Activated naive CD8-positive, alpha-beta T cell treated with anti-CD3 and anti-CD28 coated beads for 36 hours (primary cell): ENCODE data around the gene SLC35G6. TPM values are rescaled to one million over a fixed set of nuclear protein-coding genes. Genes with fewer than 3 reads are reported as not detected.
A peak's percentile ranks its signal among the peaks of the same experiment; 100 is the strongest.
"Not testable (repeated sequence)": the region's sequence is repeated elsewhere in the genome, so short reads cannot be mapped to it uniquely, and the experiment has no call there.

Experiments used
- DNase-seq: peaks from one replicate; pipeline ENCODE4 v3.0.0; 2021
- H3K27ac Mint-ChIP-seq: one replicate; pipeline ENCODE4 v1.8.0; 2022; ENCODE audit warnings: mild to moderate bottlenecking, moderate library complexity, mixed read lengths
- H3K27me3 Mint-ChIP-seq: one replicate; pipeline ENCODE4 v1.8.0; 2022; ENCODE audit warnings: mild to moderate bottlenecking, mixed read lengths
- H3K36me3 Mint-ChIP-seq: one replicate; pipeline ENCODE4 v1.8.0; 2021; ENCODE audit warnings: mild to moderate bottlenecking, mixed read lengths
- H3K4me1 Mint-ChIP-seq: one replicate; pipeline ENCODE4 v1.8.0; 2021; ENCODE audit warnings: mixed read lengths
- H3K4me3 Mint-ChIP-seq: one replicate; pipeline ENCODE4 v1.8.0; 2022; ENCODE audit warnings: mild to moderate bottlenecking, moderate library complexity, mixed read lengths
- H3K9me3 Mint-ChIP-seq: one replicate; pipeline ENCODE4 v1.8.0; 2022; ENCODE audit warnings: mixed read lengths
- total RNA-seq, 2 experiments: library from RNA; stranded (reverse); gene quantifications; one replicate each; pipeline ENCODE4 v1.2.3, GENCODE V29; 2021

The SLC35G6 gene
- not detected for total RNA-seq

DNA sequence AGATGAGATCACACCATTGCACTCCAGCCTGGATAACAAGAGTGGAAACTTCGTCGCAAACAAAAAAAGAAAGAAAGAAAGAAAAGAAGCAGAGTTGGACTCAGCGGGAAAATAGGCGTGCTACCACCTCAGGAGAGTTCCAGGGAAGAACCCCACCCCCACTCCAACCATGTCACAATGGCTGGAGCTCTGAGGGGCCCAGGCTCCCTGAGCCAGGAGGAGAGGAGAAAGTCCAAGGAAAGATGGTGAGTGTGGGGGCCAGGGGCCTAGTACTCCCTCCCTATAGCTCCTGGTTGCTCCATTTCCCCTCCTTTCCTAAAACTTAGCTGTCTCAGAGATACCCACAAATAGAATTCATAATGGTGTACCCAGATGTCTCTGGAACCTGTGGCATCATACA is at the start of gene SLC35G6:
Gene SLC35G6 (plus strand): TSS at position 172 of the 400 bp plus-strand sequence. CDS start 71 bp downstream, at position 243.
- Mint-ChIP-seq H3K27ac (peak within 1 kb of the TSS; percentile 100), H3K4me1 (peaks cover 55% of the 10 kb centered on the region), H3K4me3 (peak within 1 kb of the TSS; percentile 86), H3K36me3 (peaks cover 26% of the 10 kb centered on the region)
- not testable (repeated sequence) for H3K27me3 Mint-ChIP-seq, H3K9me3 Mint-ChIP-seq, DNase-seq

- peaks cover 15% of the 10 kb centered on the region for H3K4me1 Mint-ChIP-seq
- H3K27ac Mint-ChIP-seq, result no peak overlapping the region
- H3K9me3 Mint-ChIP-seq, result no peaks in the 10 kb centered on the region
- no peak overlapping the region for H3K4me3 Mint-ChIP-seq
- H3K36me3 Mint-ChIP-seq, result no peaks in the 10 kb centered on the region
- no peak for DNase-seq
- H3K27me3 Mint-ChIP-seq, result no peaks in the 10 kb centered on the region
These were observed 49.0 kb upstream of the SLC35G6 start for GRCh38 chr17:7432296-7432695.

- H3K9me3 Mint-ChIP-seq, result no peaks in the 10 kb centered on the region
- peak; percentile 74 for DNase-seq
- peaks cover 22% of the 10 kb centered on the region for H3K27me3 Mint-ChIP-seq
- H3K36me3 Mint-ChIP-seq, result peaks cover 8% of the 10 kb centered on the region
- H3K4me3 Mint-ChIP-seq, result peak overlapping the region; percentile 94
- H3K4me1 Mint-ChIP-seq, result peaks cover 39% of the 10 kb centered on the region
- peak overlapping the region; percentile 92 for H3K27ac Mint-ChIP-seq
These were observed 45.3 kb upstream of the SLC35G6 start for GRCh38 chr17:7435676-7436555.

- Mint-ChIP-seq H3K36me3 (peaks cover 8% of the 10 kb centered on the region), H3K4me3 (peak overlapping the region; percentile 94), H3K27ac (peak overlapping the region; percentile 92), H3K27me3 (peaks cover 31% of the 10 kb centered on the region), H3K9me3 (no peaks in the 10 kb centered on the region), H3K4me1 (peaks cover 41% of the 10 kb centered on the region)
- DNase-seq, result peak; percentile 92
These were observed 44.5 kb upstream of the SLC35G6 start for GRCh38 chr17:7436556-7437368.

DNA sequence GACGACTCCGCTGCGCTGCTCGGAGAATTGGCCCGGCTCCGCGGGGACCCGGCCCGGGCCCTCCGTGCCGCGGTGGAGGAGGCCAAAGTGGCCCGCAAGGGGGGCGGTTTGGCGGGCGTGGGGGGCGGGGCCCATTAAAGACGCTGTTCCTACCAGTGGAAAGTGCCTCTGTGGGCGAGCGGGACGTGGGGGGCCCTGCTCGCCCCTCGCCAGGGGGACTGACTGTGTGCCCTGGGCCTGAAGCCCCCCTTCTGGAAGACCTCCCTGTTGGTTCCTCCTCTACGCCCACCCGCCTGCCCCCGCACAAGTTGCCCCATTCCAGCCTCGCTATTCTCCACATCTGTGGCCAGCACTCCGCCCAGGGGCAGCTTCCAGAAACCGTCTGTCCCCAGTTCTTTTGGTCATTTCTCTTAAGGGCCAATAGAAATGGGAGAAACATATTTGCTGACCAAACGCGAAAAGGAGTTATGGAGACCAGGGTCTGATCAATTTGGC is 43.8 kb upstream of the SLC35G6 start:
- Mint-ChIP-seq H3K4me1 (peaks cover 41% of the 10 kb centered on the region), H3K9me3 (no peaks in the 10 kb centered on the region), H3K4me3 (peak overlapping the region; percentile 86), H3K27ac (peak overlapping the region; percentile 54), H3K36me3 (peaks cover 10% of the 10 kb centered on the region), H3K27me3 (peaks cover 37% of the 10 kb centered on the region)
- DNase-seq, result no peak

- H3K9me3 Mint-ChIP-seq, result no peaks in the 10 kb centered on the region
- peak overlapping the region; percentile 86 for H3K4me3 Mint-ChIP-seq
- H3K27ac Mint-ChIP-seq, result peak overlapping the region; percentile 54
- peaks cover 10% of the 10 kb centered on the region for H3K36me3 Mint-ChIP-seq
- peak; percentile 77 for DNase-seq
- peaks cover 41% of the 10 kb centered on the region for H3K4me1 Mint-ChIP-seq
- H3K27me3 Mint-ChIP-seq, result peaks cover 42% of the 10 kb centered on the region
These were observed 43.2 kb upstream of the SLC35G6 start for GRCh38 chr17:7437950-7438614.

GRCh38 chr17:7438656-7439460 is 42.4 kb upstream of the SLC35G6 start:
- H3K27ac Mint-ChIP-seq, result no peak overlapping the region
- DNase-seq, result no peak
- peaks cover 10% of the 10 kb centered on the region for H3K36me3 Mint-ChIP-seq
- peaks cover 49% of the 10 kb centered on the region for H3K27me3 Mint-ChIP-seq
- no peaks in the 10 kb centered on the region for H3K9me3 Mint-ChIP-seq
- H3K4me3 Mint-ChIP-seq, result peak overlapping the region; percentile 86
- peaks cover 41% of the 10 kb centered on the region for H3K4me1 Mint-ChIP-seq

DNA sequence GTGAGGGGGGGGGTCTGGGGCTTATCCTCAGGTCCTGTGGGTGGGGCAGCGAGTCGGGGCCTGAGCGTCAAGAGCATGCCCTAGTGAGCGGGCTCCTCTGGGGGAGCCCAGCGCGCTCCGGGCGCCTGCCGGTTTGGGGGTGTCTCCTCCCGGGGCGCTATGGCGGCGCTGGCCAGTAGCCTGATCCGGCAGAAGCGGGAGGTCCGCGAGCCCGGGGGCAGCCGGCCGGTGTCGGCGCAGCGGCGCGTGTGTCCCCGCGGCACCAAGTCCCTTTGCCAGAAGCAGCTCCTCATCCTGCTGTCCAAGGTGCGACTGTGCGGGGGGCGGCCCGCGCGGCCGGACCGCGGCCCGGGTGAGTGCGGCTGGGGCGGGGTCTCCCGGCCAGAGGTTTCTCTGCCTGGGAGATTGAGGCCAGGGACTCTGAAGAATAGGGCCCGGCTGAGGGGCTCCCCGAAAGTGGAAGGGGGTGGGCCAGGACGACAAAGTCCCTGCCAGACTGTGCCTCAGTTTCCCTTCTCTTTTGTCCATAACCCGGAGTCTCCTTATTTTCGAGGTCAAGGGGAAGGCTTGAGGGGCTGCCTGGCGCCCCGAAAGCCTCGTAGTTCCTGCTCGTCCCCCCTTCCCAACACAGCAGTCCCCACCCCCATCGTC is 41.7 kb upstream of the SLC35G6 start, which contains the start of gene FGF11:
Gene FGF11 (plus strand): TSS at position 51 of the 651 bp plus-strand sequence. CDS start 109 bp downstream, at position 160.
- no peaks in the 10 kb centered on the region for H3K9me3 Mint-ChIP-seq
- H3K4me3 Mint-ChIP-seq, result peak within 1 kb of the TSS; percentile 86
- H3K4me1 Mint-ChIP-seq, result peaks cover 41% of the 10 kb centered on the region
- H3K27me3 Mint-ChIP-seq, result peaks cover 57% of the 10 kb centered on the region
- peaks cover 10% of the 10 kb centered on the region for H3K36me3 Mint-ChIP-seq
- peak within 1 kb of the TSS; percentile 19 for H3K27ac Mint-ChIP-seq
- peak; percentile 18 for DNase-seq

GRCh38 chr17:7440113-7440833 is 41.0 kb upstream of the SLC35G6 start:
- Mint-ChIP-seq H3K27me3 (peaks cover 64% of the 10 kb centered on the region), H3K4me3 (peak overlapping the region; percentile 82), H3K27ac (peak overlapping the region; percentile 19), H3K9me3 (no peaks in the 10 kb centered on the region), H3K4me1 (peaks cover 39% of the 10 kb centered on the region), H3K36me3 (peaks cover 10% of the 10 kb centered on the region)
- DNase-seq, result peak; percentile 60

DNA sequence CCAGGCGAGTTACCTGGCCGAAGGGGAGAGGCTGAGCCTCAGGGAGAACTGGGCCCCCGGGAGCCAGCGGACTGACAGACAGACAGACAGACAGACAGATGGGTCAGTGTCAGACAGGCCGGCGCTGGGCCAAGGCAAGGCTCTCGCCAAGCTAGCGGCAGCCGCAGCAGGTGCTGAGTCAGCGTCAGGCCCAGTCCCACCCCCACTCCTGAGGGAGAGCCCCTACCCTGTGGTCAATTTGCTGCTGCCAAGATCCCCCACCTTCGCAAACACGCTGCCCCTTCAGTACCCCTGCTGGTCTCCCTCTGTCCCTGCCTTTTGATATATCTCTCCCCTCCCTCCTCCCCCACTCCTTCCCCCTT is 40.4 kb upstream of the SLC35G6 start:
- peaks cover 43% of the 10 kb centered on the region for H3K4me1 Mint-ChIP-seq
- peaks cover 10% of the 10 kb centered on the region for H3K36me3 Mint-ChIP-seq
- DNase-seq, result peak; percentile 38
- H3K4me3 Mint-ChIP-seq, result peak overlapping the region; percentile 82
- no peaks in the 10 kb centered on the region for H3K9me3 Mint-ChIP-seq
- no peak overlapping the region for H3K27ac Mint-ChIP-seq
- peaks cover 69% of the 10 kb centered on the region for H3K27me3 Mint-ChIP-seq

- Mint-ChIP-seq H3K9me3 (no peaks in the 10 kb centered on the region), H3K36me3 (peaks cover 10% of the 10 kb centered on the region), H3K27me3 (peaks cover 74% of the 10 kb centered on the region), H3K4me1 (peaks cover 43% of the 10 kb centered on the region), H3K27ac (no peak overlapping the region), H3K4me3 (no peak overlapping the region)
- DNase-seq, result no peak
These were observed 40.0 kb upstream of the SLC35G6 start for GRCh38 chr17:7441266-7441665.

- no peak overlapping the region for H3K27ac Mint-ChIP-seq
- peaks cover 82% of the 10 kb centered on the region for H3K27me3 Mint-ChIP-seq
- no peak overlapping the region for H3K4me3 Mint-ChIP-seq
- H3K4me1 Mint-ChIP-seq, result peaks cover 39% of the 10 kb centered on the region
- H3K36me3 Mint-ChIP-seq, result peaks cover 10% of the 10 kb centered on the region
- H3K9me3 Mint-ChIP-seq, result no peaks in the 10 kb centered on the region
- DNase-seq, result no peak
These were observed 39.1 kb upstream of the SLC35G6 start for GRCh38 chr17:7442142-7442541.
